SK-N-SH treated with all-trans-retinoic acid at 6 μM for 48 hours (cell line): ENCODE measurements around the gene SYTL5.

Experiments
- ATAC-seq: fragments of 200-7000 bp; cut with Tn5 transposase; 3 replicates; pipeline ENCODE4 v1.9.1; 2020; ENCODE audit warnings: mild to moderate bottlenecking, moderate library complexity
- BACH2 ChIP-seq: fragments of 250-450 bp; sonication (Bioruptor Pico); IDR thresholded peaks from 2 replicates; pipeline ENCODE4 v1.9.0; 2021; ENCODE audit warnings: mild to moderate bottlenecking, borderline replicate concordance
- CSDC2 ChIP-seq: fragments of 250-450 bp; sonication (Bioruptor Pico); IDR thresholded peaks from 2 replicates; pipeline ENCODE4 v1.5.0; 2020; ENCODE audit warnings: mild to moderate bottlenecking, moderate library complexity
- ESRRG ChIP-seq: fragments of 250-450 bp; sonication (Bioruptor Pico); IDR thresholded peaks from 2 replicates; pipeline ENCODE4 v1.6.1; 2021; ENCODE audit warnings: mild to moderate bottlenecking
- GLIS3 ChIP-seq: fragments of 250-450 bp; sonication (Bioruptor Pico); IDR thresholded peaks from 2 replicates; pipeline ENCODE4 v1.5.0; 2020; ENCODE audit warnings: mild to moderate bottlenecking, moderate library complexity
- OSR1 ChIP-seq: fragments of 250-450 bp; sonication (Bioruptor Pico); IDR thresholded peaks from 2 replicates; pipeline ENCODE4 v1.8.0; 2022; ENCODE audit warnings: moderate library complexity, mild to moderate bottlenecking, inconsistent platforms
- PATZ1 ChIP-seq: fragments of 250-450 bp; sonication (Bioruptor Pico); IDR thresholded peaks from 2 replicates; pipeline ENCODE4 v1.8.0; 2020; ENCODE audit warnings: mild to moderate bottlenecking, moderate library complexity, borderline replicate concordance
- PPARA ChIP-seq: fragments of 250-450 bp; sonication (Bioruptor Pico); IDR thresholded peaks from 2 replicates; pipeline ENCODE4 v1.5.0; 2020; ENCODE audit warnings: mild to moderate bottlenecking, borderline replicate concordance
- RARB ChIP-seq: fragments of 250-450 bp; sonication (Bioruptor Pico); IDR thresholded peaks from 2 replicates; pipeline ENCODE4 v1.8.0; 2021; ENCODE audit warnings: mild to moderate bottlenecking, moderate library complexity
- TCF4 ChIP-seq: fragments of 250-450 bp; sonication (Bioruptor Pico); IDR thresholded peaks from 2 replicates; pipeline ENCODE4 v1.8.0; 2021; ENCODE audit warnings: mild to moderate bottlenecking, moderate library complexity, borderline replicate concordance
- TOX ChIP-seq: fragments of 250-450 bp; sonication (Bioruptor Pico); IDR thresholded peaks from 2 replicates; pipeline ENCODE4 v1.8.0; 2021; ENCODE audit warnings: mild to moderate bottlenecking, moderate library complexity, borderline replicate concordance
- ZC3H10 ChIP-seq: fragments of 250-450 bp; sonication (Bioruptor Pico); IDR thresholded peaks from 2 replicates; pipeline ENCODE4 v1.5.1; 2021; ENCODE audit warnings: mild to moderate bottlenecking, moderate library complexity
- ZFP3 ChIP-seq: fragments of 250-450 bp; sonication (Bioruptor Pico); IDR thresholded peaks from 2 replicates; pipeline ENCODE4 v1.5.0; 2020; ENCODE audit warnings: mild to moderate bottlenecking, moderate library complexity
- ZFP30 ChIP-seq: fragments of 450-650 bp; formaldehyde crosslinking; IDR thresholded peaks from 2 replicates; pipeline ENCODE4 v1.5.0; 2022; ENCODE audit warnings: mild to moderate bottlenecking, moderate library complexity
- ZNF565 ChIP-seq: fragments of 450-650 bp; formaldehyde crosslinking; conservative IDR thresholded peaks from 2 replicates; pipeline ENCODE4 v1.5.0; 2020; ENCODE audit warnings: low read depth, mild to moderate bottlenecking, moderate library complexity
- ZNF70 ChIP-seq: fragments of 450-650 bp; formaldehyde crosslinking; IDR thresholded peaks from 2 replicates; pipeline ENCODE4 v1.5.0; 2020; ENCODE audit warnings: mild to moderate bottlenecking, moderate library complexity
- ZNF8 ChIP-seq: fragments of 450-650 bp; formaldehyde crosslinking; IDR thresholded peaks from 2 replicates; pipeline ENCODE4 v1.5.0; 2020; ENCODE audit warnings: mild to moderate bottlenecking, moderate library complexity
- TF ChIP-seq, protein P1 (sequence below): fragments of 250-450 bp; sonication (Bioruptor Pico); IDR thresholded peaks from 2 replicates; pipeline ENCODE4 v1.5.0; 2020; ENCODE audit warnings: mild to moderate bottlenecking, moderate library complexity
- TF ChIP-seq, protein P2 (sequence below): fragments of 250-450 bp; sonication (Bioruptor Pico); IDR thresholded peaks from 2 replicates; pipeline ENCODE4 v1.5.1; 2020; ENCODE audit warnings: low read depth, mild to moderate bottlenecking, moderate library complexity
- TF ChIP-seq, protein P3 (sequence below): fragments of 250-450 bp; sonication (Bioruptor Pico); IDR thresholded peaks from 2 replicates; pipeline ENCODE4 v1.5.1; 2021; ENCODE audit warnings: mild to moderate bottlenecking, moderate library complexity
- TF ChIP-seq, protein P4 (sequence below): fragments of 250-450 bp; sonication (Bioruptor Pico); IDR thresholded peaks from 2 replicates; pipeline ENCODE4 v1.8.0; 2021; ENCODE audit warnings: low read depth, mild to moderate bottlenecking, moderate library complexity, borderline replicate concordance

Gene SYTL5

GRCh38 chrX:38041237-38041636 lies 34.9 kb downstream of the SYTL5 start:
- no peak for ATAC-seq
- TF ChIP-seq, protein P1, sequence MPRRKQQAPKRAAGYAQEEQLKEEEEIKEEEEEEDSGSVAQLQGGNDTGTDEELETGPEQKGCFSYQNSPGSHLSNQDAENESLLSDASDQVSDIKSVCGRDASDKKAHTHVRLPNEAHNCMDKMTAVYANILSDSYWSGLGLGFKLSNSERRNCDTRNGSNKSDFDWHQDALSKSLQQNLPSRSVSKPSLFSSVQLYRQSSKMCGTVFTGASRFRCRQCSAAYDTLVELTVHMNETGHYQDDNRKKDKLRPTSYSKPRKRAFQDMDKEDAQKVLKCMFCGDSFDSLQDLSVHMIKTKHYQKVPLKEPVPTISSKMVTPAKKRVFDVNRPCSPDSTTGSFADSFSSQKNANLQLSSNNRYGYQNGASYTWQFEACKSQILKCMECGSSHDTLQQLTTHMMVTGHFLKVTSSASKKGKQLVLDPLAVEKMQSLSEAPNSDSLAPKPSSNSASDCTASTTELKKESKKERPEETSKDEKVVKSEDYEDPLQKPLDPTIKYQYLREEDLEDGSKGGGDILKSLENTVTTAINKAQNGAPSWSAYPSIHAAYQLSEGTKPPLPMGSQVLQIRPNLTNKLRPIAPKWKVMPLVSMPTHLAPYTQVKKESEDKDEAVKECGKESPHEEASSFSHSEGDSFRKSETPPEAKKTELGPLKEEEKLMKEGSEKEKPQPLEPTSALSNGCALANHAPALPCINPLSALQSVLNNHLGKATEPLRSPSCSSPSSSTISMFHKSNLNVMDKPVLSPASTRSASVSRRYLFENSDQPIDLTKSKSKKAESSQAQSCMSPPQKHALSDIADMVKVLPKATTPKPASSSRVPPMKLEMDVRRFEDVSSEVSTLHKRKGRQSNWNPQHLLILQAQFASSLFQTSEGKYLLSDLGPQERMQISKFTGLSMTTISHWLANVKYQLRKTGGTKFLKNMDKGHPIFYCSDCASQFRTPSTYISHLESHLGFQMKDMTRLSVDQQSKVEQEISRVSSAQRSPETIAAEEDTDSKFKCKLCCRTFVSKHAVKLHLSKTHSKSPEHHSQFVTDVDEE (CRISPR knock-in tag) = no peak
- TF ChIP-seq GLIS3 (CRISPR knock-in tag) (no peak), BACH2 (CRISPR knock-in tag) (no peak), ZFP3 (CRISPR knock-in tag) (no peak), ESRRG (CRISPR knock-in tag) (no peak), TOX (CRISPR knock-in tag) (no peak), ZC3H10 (CRISPR knock-in tag) (no peak), TCF4 (CRISPR knock-in tag) (no peak), ZFP30 (no peak), ZNF70 (CRISPR knock-in tag) (no peak), PATZ1 (CRISPR knock-in tag) (no peak)
- TF ChIP-seq, protein P2, sequence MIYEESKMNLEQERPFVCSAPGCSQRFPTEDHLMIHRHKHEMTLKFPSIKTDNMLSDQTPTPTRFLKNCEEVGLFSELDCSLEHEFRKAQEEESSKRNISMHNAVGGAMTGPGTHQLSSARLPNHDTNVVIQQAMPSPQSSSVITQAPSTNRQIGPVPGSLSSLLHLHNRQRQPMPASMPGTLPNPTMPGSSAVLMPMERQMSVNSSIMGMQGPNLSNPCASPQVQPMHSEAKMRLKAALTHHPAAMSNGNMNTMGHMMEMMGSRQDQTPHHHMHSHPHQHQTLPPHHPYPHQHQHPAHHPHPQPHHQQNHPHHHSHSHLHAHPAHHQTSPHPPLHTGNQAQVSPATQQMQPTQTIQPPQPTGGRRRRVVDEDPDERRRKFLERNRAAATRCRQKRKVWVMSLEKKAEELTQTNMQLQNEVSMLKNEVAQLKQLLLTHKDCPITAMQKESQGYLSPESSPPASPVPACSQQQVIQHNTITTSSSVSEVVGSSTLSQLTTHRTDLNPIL (CRISPR knock-in tag) = no peak

GRCh38 chrX:38044701-38045100 lies 38.3 kb downstream of the SYTL5 start:
- ATAC-seq = no peak
- no peak for TF ChIP-seq ZFP3 (CRISPR knock-in tag)
- TF ChIP-seq ESRRG (CRISPR knock-in tag) = no peak
- no peak for TF ChIP-seq ZFP30
- no peak for TF ChIP-seq RARB (CRISPR knock-in tag)
- no peak for TF ChIP-seq TOX (CRISPR knock-in tag)
- TF ChIP-seq, protein P3, sequence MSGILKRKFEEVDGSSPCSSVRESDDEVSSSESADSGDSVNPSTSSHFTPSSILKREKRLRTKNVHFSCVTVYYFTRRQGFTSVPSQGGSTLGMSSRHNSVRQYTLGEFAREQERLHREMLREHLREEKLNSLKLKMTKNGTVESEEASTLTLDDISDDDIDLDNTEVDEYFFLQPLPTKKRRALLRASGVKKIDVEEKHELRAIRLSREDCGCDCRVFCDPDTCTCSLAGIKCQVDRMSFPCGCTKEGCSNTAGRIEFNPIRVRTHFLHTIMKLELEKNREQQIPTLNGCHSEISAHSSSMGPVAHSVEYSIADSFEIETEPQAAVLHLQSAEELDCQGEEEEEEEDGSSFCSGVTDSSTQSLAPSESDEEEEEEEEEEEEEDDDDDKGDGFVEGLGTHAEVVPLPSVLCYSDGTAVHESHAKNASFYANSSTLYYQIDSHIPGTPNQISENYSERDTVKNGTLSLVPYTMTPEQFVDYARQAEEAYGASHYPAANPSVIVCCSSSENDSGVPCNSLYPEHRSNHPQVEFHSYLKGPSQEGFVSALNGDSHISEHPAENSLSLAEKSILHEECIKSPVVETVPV = no peak
- no peak for TF ChIP-seq PPARA (CRISPR knock-in tag)
- TF ChIP-seq OSR1 = no peak
- TF ChIP-seq ZC3H10 (CRISPR knock-in tag) = no peak
- no peak for TF ChIP-seq ZNF70 (CRISPR knock-in tag)
- TF ChIP-seq, protein P4, sequence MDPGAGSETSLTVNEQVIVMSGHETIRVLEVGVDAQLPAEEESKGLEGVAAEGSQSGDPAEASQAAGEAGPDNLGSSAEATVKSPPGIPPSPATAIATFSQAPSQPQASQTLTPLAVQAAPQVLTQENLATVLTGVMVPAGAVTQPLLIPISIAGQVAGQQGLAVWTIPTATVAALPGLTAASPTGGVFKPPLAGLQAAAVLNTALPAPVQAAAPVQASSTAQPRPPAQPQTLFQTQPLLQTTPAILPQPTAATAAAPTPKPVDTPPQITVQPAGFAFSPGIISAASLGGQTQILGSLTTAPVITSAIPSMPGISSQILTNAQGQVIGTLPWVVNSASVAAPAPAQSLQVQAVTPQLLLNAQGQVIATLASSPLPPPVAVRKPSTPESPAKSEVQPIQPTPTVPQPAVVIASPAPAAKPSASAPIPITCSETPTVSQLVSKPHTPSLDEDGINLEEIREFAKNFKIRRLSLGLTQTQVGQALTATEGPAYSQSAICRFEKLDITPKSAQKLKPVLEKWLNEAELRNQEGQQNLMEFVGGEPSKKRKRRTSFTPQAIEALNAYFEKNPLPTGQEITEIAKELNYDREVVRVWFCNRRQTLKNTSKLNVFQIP (CRISPR knock-in tag) = no peak
- TF ChIP-seq ZNF565 (CRISPR knock-in tag) = no peak
- TF ChIP-seq, protein P1 (CRISPR knock-in tag) = no peak
- no peak for TF ChIP-seq CSDC2 (CRISPR knock-in tag)
- TF ChIP-seq PATZ1 (CRISPR knock-in tag) = no peak
- TF ChIP-seq, protein P2 (CRISPR knock-in tag) = no peak
- no peak for TF ChIP-seq ZNF8
- no peak for TF ChIP-seq BACH2 (CRISPR knock-in tag)
- no peak for TF ChIP-seq GLIS3 (CRISPR knock-in tag)
- no peak for TF ChIP-seq TCF4 (CRISPR knock-in tag)
- TF ChIP-seq, all 23 proteins: peak for 0
